ENCODE results near the gene C1R.

DNA sequence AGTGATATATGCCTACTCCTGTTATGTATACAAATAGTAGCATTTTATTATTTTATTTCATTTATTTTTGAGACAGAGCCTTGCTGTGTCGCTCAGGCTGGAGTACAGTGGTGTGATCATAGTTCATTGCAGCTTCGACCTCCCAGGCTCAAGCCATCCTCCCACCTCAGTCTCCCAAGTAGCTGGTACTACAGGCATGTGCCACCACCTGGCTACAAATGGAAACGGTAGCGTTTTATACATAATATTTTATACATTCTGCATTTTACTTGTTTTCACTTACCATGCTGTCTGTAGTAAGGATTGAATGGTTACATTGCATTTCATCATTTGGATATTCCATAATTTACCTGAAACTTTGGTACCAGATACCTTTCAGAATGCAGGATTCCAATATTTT is 14.1 kb downstream of the C1R start:
- TF ChIP-seq, protein P1, sequence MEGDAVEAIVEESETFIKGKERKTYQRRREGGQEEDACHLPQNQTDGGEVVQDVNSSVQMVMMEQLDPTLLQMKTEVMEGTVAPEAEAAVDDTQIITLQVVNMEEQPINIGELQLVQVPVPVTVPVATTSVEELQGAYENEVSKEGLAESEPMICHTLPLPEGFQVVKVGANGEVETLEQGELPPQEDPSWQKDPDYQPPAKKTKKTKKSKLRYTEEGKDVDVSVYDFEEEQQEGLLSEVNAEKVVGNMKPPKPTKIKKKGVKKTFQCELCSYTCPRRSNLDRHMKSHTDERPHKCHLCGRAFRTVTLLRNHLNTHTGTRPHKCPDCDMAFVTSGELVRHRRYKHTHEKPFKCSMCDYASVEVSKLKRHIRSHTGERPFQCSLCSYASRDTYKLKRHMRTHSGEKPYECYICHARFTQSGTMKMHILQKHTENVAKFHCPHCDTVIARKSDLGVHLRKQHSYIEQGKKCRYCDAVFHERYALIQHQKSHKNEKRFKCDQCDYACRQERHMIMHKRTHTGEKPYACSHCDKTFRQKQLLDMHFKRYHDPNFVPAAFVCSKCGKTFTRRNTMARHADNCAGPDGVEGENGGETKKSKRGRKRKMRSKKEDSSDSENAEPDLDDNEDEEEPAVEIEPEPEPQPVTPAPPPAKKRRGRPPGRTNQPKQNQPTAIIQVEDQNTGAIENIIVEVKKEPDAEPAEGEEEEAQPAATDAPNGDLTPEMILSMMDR (IDR thresholded peaks at IDR 0.05): no peak
- TF ChIP-seq EZH2 (IDR thresholded peaks at IDR 0.05) (no peak), EZH2phosphoT487 (IDR thresholded peaks at IDR 0.05) (no peak)

All from neural progenitor cell (in vitro differentiated cells).